Panc1 (cell line): ENCODE measurements around the gene EVX2.

Source experiments
- CTCF ChIP-seq: fragments of 450-650 bp; IDR thresholded peaks from 2 replicates; pipeline ENCODE4 v1.5.1; 2017; ENCODE audit warnings: mild to moderate bottlenecking
- POLR2AphosphoS5 ChIP-seq: IDR thresholded peaks from 2 replicates; pipeline ENCODE4 v1.6.1; 2012; ENCODE audit warnings: mild to moderate bottlenecking, low read depth, low read length, moderate library complexity
- SIN3A ChIP-seq: IDR thresholded peaks from 2 replicates; pipeline ENCODE4 v1.6.1; 2012; ENCODE audit warnings: low read depth, mild to moderate bottlenecking, low read length, moderate library complexity, borderline replicate concordance; ENCODE audit not compliant: insufficient read depth

GRCh38 chr2:176095421-176095820 lies 11.7 kb upstream of the EVX2 start:
- no peak for TF ChIP-seq CTCF
- TF ChIP-seq POLR2AphosphoS5 = no peak
- no peak for TF ChIP-seq SIN3A
